Fibroblast of skin of left quadriceps (primary cell): Measurements from ENCODE around the gene SSTR5.
"Not testable (repeated sequence)": the region's sequence is repeated elsewhere in the genome, so short reads cannot be mapped to it uniquely, and the experiment has no call there.

ENCODE experiments used
- DNase-seq, 2 experiments: peaks; one replicate each; pipeline ENCODE4 v3.0.0-alpha.2; 2013; ENCODE audit warnings: low read depth in 2 of 2

The SSTR5 gene

GRCh38 chr16:1072526-1073261, at the start of gene SSTR5:
TSS of gene SSTR5 (plus strand) at chr16:1072747. CDS start at chr16:1078869, 6,122 bp downstream.
- no peak for DNase-seq

GRCh38 chr16:1024138-1024537, 48.4 kb upstream of the SSTR5 start:
- no peak for DNase-seq

- DNase-seq: not testable (repeated sequence)
These were observed 47.3 kb upstream of the SSTR5 start for GRCh38 chr16:1025183-1025809.

- DNase-seq: no peak
These were observed 46.3 kb upstream of the SSTR5 start for GRCh38 chr16:1026057-1026783.

- DNase-seq: no peak
These were observed 45.6 kb upstream of the SSTR5 start for GRCh38 chr16:1026784-1027500.

GRCh38 chr16:1027501-1027815, 45.1 kb upstream of the SSTR5 start:
- no peak for DNase-seq

GRCh38 chr16:1028056-1028455, 44.5 kb upstream of the SSTR5 start:
- no peak for DNase-seq

- no peak for DNase-seq
These were observed 43.9 kb upstream of the SSTR5 start for GRCh38 chr16:1028524-1029258.

- no peak for DNase-seq
These were observed 43.3 kb upstream of the SSTR5 start for GRCh38 chr16:1029259-1029545.

- no peak for DNase-seq
These were observed 42.1 kb upstream of the SSTR5 start for GRCh38 chr16:1030473-1030901.

GRCh38 chr16:1031666-1032065, 40.9 kb upstream of the SSTR5 start:
- no peak for DNase-seq

- DNase-seq: no peak
These were observed 39.9 kb upstream of the SSTR5 start for GRCh38 chr16:1032607-1033006.

GRCh38 chr16:1033128-1033679, 39.3 kb upstream of the SSTR5 start:
- no peak for DNase-seq

GRCh38 chr16:1034230-1035065, 38.1 kb upstream of the SSTR5 start:
- DNase-seq: no peak

GRCh38 chr16:1035066-1035415, 37.5 kb upstream of the SSTR5 start:
- DNase-seq: no peak

- DNase-seq: no peak
These were observed 36.4 kb upstream of the SSTR5 start for GRCh38 chr16:1036166-1036565.

GRCh38 chr16:1036726-1037393, 35.7 kb upstream of the SSTR5 start:
- no peak for DNase-seq

- no peak for DNase-seq
These were observed 34.9 kb upstream of the SSTR5 start for GRCh38 chr16:1037394-1038257.

- DNase-seq: no peak
These were observed 33.6 kb upstream of the SSTR5 start for GRCh38 chr16:1038932-1039331.
